ENCODE data around the gene TMEM242. TPM values are rescaled to one million over a fixed set of nuclear protein-coding genes. Genes with fewer than 3 reads are reported as not detected.
"Not testable (repeated sequence)": the region's sequence is repeated elsewhere in the genome, so short reads cannot be mapped to it uniquely, and the experiment has no call there.

TMEM242 gene
- total RNA-seq, 1 donor from 2014 or later = 12.4 TPM

GRCh38 chr6:157313531-157314467 is 9.5 kb downstream of the TMEM242 start:
- DNase-seq (ENCODE audit: low spot score, unreplicated experiment) = no peak
- H3K4me3 Mint-ChIP-seq (ENCODE audit: low read depth) = no peak overlapping the region
- no peak overlapping the region for H3K27ac Mint-ChIP-seq
- no peaks in the 10 kb centered on the region for H3K4me1 Mint-ChIP-seq (ENCODE audit: low read depth)
- no peaks in the 10 kb centered on the region for H3K9me3 Mint-ChIP-seq (ENCODE audit: low read depth)
- peaks cover 21% of the 10 kb centered on the region for H3K36me3 Mint-ChIP-seq (ENCODE audit: insufficient read depth)
- no peak for TF ChIP-seq CTCF (IDR thresholded peaks at IDR 0.05; ENCODE audit: unreplicated experiment)
- no peaks in the 10 kb centered on the region for H3K27me3 Mint-ChIP-seq

- H3K27ac Mint-ChIP-seq = no peak overlapping the region
- H3K9me3 Mint-ChIP-seq (ENCODE audit: low read depth) = no peaks in the 10 kb centered on the region
- DNase-seq (ENCODE audit: low spot score, unreplicated experiment) = no peak
- peaks cover 17% of the 10 kb centered on the region for H3K36me3 Mint-ChIP-seq (ENCODE audit: insufficient read depth)
- no peaks in the 10 kb centered on the region for H3K27me3 Mint-ChIP-seq
- H3K4me1 Mint-ChIP-seq (ENCODE audit: low read depth) = peaks cover 2% of the 10 kb centered on the region
- TF ChIP-seq CTCF (IDR thresholded peaks at IDR 0.05; ENCODE audit: unreplicated experiment) = no peak
- no peak overlapping the region for H3K4me3 Mint-ChIP-seq (ENCODE audit: low read depth)
Measured at GRCh38 chr6:157312757-157313156, 10.6 kb downstream of the TMEM242 start.

DNA sequence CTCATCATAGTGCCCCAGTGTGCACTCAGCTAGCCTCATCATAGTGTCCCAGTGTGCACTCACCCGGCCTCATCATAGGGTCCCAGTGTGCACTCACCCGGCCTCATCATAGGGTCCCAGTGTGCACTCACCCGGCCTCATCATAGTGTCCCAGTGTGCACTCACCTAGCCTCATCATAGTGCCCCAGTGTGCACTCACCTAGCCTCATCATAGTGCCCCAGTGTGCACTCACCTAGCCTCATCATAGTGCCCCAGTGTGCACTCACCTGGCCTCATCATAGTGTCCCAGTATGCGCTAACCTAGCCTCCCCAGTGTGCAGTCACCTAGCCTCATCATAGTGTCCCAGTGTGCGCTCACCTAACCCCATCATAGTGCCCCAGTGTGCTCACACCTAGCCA is 12.6 kb downstream of the TMEM242 start:
- not testable (repeated sequence) for H3K9me3 Mint-ChIP-seq (ENCODE audit: low read depth); H3K27me3 Mint-ChIP-seq; H3K4me3 Mint-ChIP-seq (ENCODE audit: low read depth); H3K27ac Mint-ChIP-seq; DNase-seq (ENCODE audit: low spot score, unreplicated experiment); H3K4me1 Mint-ChIP-seq (ENCODE audit: low read depth)
- H3K36me3 Mint-ChIP-seq (ENCODE audit: insufficient read depth) = peaks cover 13% of the 10 kb centered on the region

DNA sequence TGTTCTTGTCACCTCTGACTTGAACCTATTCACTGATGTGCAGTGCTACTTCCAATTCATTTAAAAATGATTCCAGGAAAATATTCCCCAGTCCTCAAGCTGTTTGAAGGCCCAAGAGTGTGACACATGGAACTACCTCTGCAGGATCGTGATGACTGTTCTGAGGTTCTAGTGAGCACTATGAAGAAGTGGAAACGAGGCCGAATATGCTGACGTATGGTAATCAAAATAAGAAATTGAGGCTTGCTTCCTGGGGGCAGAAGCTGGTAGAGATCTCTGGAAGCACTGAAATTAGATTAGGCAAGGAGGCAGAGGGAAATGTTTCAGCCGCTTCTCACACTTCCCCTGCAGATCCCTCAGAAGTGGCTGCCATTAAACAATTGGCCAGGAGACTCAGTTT is 15.7 kb downstream of the TMEM242 start:
- no peak for TF ChIP-seq CTCF (IDR thresholded peaks at IDR 0.05; ENCODE audit: unreplicated experiment)
- no peak for DNase-seq (ENCODE audit: low spot score, unreplicated experiment)
- H3K4me3 Mint-ChIP-seq (ENCODE audit: low read depth) = no peak overlapping the region
- no peaks in the 10 kb centered on the region for H3K9me3 Mint-ChIP-seq (ENCODE audit: low read depth)
- no peak overlapping the region for H3K27ac Mint-ChIP-seq
- H3K4me1 Mint-ChIP-seq (ENCODE audit: low read depth) = peaks cover 4% of the 10 kb centered on the region
- no peaks in the 10 kb centered on the region for H3K27me3 Mint-ChIP-seq
- peaks cover 5% of the 10 kb centered on the region for H3K36me3 Mint-ChIP-seq (ENCODE audit: insufficient read depth)

GRCh38 chr6:157305670-157306653 is 17.4 kb downstream of the TMEM242 start:
- DNase-seq (ENCODE audit: low spot score, unreplicated experiment) = no peak
- H3K27ac Mint-ChIP-seq = no peak overlapping the region
- no peaks in the 10 kb centered on the region for H3K9me3 Mint-ChIP-seq (ENCODE audit: low read depth)

More at GRCh38 chr6:157305670-157306653, 17.4 kb downstream of the TMEM242 start:
- TF ChIP-seq CTCF (IDR thresholded peaks at IDR 0.05; ENCODE audit: unreplicated experiment) = no peak
- Mint-ChIP-seq H3K36me3 (ENCODE audit: insufficient read depth) (peaks cover 2% of the 10 kb centered on the region), H3K4me3 (ENCODE audit: low read depth) (no peak overlapping the region), H3K27me3 (no peaks in the 10 kb centered on the region), H3K4me1 (ENCODE audit: low read depth) (peaks cover 4% of the 10 kb centered on the region)

Measured in progenitor cell of endocrine pancreas (in vitro differentiated cells).